ENCODE results near the gene VPS45.

GRCh38 chr1:150115121-150115520 lies 47.5 kb downstream of the VPS45 start:
- no peak for TF ChIP-seq CTCF (IDR thresholded peaks at IDR 0.05)
- no peak for TF ChIP-seq POLR2A (IDR thresholded peaks at IDR 0.05)
- TF ChIP-seq POLR2AphosphoS5 (IDR thresholded peaks at IDR 0.05) = no peak
- no peak for TF ChIP-seq EP300 (IDR thresholded peaks at IDR 0.05)
